ENCODE measurements around the gene SH3PXD2A.

GRCh38 chr10:103681617-103682399 is 173.6 kb downstream of the SH3PXD2A start:
- no peak for TF ChIP-seq CTCF (IDR thresholded peaks at IDR 0.05)
- no peak for TF ChIP-seq POLR2A (IDR thresholded peaks at IDR 0.05)
